Measurements from ENCODE around the gene TNRC6B. TPM values are rescaled to one million over a fixed set of nuclear protein-coding genes. Genes with fewer than 3 reads are reported as not detected.

Gene TNRC6B, protein sequence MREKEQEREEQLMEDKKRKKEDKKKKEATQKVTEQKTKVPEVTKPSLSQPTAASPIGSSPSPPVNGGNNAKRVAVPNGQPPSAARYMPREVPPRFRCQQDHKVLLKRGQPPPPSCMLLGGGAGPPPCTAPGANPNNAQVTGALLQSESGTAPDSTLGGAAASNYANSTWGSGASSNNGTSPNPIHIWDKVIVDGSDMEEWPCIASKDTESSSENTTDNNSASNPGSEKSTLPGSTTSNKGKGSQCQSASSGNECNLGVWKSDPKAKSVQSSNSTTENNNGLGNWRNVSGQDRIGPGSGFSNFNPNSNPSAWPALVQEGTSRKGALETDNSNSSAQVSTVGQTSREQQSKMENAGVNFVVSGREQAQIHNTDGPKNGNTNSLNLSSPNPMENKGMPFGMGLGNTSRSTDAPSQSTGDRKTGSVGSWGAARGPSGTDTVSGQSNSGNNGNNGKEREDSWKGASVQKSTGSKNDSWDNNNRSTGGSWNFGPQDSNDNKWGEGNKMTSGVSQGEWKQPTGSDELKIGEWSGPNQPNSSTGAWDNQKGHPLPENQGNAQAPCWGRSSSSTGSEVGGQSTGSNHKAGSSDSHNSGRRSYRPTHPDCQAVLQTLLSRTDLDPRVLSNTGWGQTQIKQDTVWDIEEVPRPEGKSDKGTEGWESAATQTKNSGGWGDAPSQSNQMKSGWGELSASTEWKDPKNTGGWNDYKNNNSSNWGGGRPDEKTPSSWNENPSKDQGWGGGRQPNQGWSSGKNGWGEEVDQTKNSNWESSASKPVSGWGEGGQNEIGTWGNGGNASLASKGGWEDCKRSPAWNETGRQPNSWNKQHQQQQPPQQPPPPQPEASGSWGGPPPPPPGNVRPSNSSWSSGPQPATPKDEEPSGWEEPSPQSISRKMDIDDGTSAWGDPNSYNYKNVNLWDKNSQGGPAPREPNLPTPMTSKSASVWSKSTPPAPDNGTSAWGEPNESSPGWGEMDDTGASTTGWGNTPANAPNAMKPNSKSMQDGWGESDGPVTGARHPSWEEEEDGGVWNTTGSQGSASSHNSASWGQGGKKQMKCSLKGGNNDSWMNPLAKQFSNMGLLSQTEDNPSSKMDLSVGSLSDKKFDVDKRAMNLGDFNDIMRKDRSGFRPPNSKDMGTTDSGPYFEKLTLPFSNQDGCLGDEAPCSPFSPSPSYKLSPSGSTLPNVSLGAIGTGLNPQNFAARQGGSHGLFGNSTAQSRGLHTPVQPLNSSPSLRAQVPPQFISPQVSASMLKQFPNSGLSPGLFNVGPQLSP (N-terminal part only)
- total RNA-seq = 10 to 100 TPM; 32.6 to 37.1 (median 36.7) TPM

DNA sequence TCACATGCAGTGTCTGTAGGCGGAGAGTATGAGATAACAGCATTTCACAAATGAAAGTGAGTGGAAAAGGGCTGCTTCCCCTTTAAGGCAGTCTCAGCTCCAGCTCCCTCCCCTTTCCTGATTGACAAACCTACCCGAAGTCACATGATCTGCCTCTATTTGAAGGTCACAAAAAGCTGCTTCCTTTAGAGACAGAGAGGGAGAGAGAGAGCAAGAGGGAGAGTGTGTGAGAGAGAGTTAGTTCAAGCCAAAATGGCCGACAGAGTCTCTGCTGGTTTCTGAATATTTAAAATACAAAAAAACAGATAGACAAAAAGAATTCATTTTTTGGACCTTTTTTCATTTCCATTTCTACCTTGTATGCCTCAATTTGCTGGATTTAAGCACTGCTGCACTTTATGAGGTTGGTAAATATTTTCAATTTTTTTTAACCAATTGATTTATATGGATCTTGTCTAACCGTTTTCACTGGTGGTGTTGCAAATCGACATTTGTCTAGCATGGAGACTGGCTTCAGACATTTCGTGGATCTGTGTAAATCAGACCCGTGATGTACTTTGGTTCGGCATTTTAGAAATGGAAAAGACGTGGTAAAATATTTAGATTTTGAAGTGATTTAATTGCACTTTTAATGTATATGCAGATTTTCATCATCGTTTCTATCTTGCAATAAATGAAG lies at the start of gene TNRC6B:
Gene TNRC6B, plus strand, starts transcription at position 188 of the 679 bp plus-strand sequence. Its CDS starts 211 bp downstream, at position 399.
- TF ChIP-seq, protein P1, sequence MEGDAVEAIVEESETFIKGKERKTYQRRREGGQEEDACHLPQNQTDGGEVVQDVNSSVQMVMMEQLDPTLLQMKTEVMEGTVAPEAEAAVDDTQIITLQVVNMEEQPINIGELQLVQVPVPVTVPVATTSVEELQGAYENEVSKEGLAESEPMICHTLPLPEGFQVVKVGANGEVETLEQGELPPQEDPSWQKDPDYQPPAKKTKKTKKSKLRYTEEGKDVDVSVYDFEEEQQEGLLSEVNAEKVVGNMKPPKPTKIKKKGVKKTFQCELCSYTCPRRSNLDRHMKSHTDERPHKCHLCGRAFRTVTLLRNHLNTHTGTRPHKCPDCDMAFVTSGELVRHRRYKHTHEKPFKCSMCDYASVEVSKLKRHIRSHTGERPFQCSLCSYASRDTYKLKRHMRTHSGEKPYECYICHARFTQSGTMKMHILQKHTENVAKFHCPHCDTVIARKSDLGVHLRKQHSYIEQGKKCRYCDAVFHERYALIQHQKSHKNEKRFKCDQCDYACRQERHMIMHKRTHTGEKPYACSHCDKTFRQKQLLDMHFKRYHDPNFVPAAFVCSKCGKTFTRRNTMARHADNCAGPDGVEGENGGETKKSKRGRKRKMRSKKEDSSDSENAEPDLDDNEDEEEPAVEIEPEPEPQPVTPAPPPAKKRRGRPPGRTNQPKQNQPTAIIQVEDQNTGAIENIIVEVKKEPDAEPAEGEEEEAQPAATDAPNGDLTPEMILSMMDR (IDR thresholded peaks at IDR 0.05; ENCODE audit: low read depth) = no peak

DNA sequence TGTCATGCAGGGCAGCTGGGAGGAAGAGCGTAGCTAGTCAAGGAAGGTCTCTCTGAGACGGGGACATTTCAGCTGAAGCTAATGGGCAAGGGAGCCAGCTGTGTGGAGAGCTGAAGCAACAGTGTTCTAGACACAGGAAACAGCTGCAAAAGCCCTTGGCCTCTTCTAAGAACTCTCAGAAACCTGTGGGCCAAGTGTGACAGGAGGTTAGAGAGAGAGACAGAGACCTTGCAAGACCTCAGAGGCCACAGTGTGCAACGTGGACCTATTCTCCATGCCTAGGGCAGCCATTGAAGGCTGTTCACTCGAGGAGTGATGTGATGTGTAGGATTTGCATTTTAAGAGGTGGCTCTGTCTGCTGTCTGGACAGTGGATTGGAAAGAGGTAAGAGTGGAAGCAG lies 48.7 kb upstream of the TNRC6B start:
- TF ChIP-seq, protein P1 (IDR thresholded peaks at IDR 0.05; ENCODE audit: low read depth) = no peak

DNA sequence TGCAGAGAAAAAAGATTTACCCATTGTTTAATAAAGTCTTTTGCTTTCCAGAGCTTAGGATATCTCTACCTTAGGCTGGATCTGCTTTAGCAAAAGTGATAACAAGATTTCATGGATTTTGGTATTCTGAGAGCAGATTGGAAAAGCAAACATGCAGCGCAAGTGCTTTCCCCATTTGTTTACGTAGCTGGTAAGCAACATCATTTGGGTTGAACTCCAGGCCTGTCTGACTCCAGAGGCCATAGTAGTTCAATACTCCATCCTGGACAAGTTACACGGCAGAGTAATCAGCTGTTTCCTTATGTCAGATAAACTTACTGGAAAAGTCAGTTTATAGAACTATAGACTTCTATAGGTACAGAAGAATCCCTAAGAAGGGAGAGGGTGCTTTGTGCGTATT lies 40.6 kb upstream of the TNRC6B start:
- TF ChIP-seq, protein P1 (IDR thresholded peaks at IDR 0.05; ENCODE audit: low read depth) = no peak

DNA sequence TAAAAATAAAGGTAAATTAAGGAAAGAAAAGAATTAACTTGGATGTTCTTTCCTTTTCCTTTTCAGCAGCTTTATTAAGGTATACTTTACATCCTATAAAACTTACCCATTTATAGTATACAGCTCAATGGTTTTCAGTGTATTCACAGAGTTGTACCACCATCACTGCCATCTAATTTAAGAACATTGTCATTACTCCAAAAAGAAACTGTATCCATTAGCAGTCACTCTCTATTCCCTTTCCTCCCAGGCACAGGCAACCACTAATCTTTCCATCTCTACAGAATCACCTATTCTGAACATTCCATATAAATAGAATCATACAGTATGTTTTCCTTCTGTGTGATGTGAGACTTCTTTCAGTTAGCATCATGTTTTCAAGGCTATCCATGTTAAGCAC lies 38.9 kb upstream of the TNRC6B start:
- TF ChIP-seq, protein P1 (IDR thresholded peaks at IDR 0.05; ENCODE audit: low read depth) = no peak

DNA sequence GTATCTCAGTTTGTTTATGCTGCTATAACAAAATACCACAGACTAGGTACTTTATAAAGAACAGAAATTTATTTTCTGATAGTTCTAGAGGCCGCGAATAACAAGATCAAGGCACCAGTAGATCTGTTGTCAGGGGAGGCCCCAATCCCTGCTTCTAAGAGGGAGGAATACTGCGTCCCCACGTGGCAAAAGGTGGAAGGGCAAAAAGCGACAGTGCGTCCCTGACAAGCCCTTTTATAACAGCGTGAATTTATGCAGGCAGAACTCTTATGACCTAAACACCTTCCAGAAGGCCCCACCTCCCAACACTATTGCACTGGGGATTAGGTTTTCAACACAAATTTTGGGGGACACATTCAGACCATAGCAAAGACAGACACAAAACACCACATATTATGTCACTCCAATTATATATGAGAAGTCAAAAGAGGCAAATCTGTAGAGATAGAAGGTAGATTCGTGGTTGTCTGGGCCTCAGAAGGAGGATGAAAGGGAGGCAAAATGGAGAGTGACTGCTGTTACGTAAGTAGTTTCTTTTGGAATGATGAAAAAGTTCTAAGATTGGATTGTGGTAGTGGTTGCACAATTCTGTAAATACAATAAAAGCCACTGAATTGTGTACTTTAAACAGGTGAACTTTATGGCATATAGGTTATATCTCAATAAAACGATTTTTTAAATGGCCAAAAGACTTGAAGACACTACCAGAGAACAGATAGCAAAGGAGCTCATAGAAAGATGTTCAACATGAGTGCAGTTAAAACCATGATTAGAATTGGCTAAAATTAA lies 30.1 kb upstream of the TNRC6B start:
- TF ChIP-seq, protein P1 (IDR thresholded peaks at IDR 0.05; ENCODE audit: low read depth) = no peak

DNA sequence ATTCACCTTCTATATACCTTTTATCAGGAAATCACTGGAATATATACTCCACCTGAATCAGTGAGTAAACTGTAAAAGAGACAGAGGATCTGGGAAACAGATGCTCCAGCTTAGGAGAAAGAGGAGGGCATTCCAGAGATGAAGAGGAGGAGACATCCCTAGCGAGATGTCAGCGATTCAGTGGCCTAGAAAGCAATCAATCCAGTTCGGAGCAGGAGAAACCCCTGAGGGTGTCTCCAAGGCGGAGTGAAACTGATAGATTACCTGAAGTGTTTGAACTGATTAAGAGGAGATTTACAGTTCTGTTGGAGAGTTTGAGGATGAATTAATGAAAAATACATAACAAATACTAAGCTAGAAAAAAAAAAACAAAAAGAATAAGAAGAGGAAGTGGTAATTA lies 24.5 kb upstream of the TNRC6B start:
- TF ChIP-seq, protein P1 (IDR thresholded peaks at IDR 0.05; ENCODE audit: low read depth) = no peak
